NT2/D1 (cell line): Measurements from ENCODE around the gene MFRP.

Source experiments
- YY1 ChIP-seq: IDR thresholded peaks from 2 replicates; pipeline ENCODE4 v1.6.1; 2011; ENCODE audit not compliant: insufficient read length, insufficient read depth
- ZNF274 ChIP-seq: IDR thresholded peaks from 2 replicates; pipeline ENCODE4 v1.6.1; 2011; ENCODE audit warnings: mild to moderate bottlenecking, low read depth, low read length

DNA sequence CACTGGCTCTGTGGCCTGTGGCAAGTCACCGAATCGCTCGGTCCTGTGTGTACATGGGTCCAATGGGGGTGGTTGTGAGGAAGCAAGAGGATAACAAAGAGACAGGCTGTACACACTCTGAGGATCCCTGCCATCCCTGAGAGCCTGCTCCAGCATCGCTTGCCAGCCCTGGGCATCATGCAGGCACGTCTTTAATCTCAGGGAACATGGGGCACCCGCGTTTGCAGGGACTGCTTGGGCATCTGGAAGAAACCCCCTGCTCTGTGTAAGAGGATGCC is 4.5 kb downstream of the MFRP start:
- TF ChIP-seq YY1 = no peak
- TF ChIP-seq ZNF274 = no peak
